ENCODE measurements around the gene EHBP1. TPM values are rescaled to one million over a fixed set of nuclear protein-coding genes. Genes with fewer than 3 reads are reported as not detected.

EHBP1 gene
- total RNA-seq, 4 donors from 2014 or later, result 195 to 367 (median 212) TPM

DNA sequence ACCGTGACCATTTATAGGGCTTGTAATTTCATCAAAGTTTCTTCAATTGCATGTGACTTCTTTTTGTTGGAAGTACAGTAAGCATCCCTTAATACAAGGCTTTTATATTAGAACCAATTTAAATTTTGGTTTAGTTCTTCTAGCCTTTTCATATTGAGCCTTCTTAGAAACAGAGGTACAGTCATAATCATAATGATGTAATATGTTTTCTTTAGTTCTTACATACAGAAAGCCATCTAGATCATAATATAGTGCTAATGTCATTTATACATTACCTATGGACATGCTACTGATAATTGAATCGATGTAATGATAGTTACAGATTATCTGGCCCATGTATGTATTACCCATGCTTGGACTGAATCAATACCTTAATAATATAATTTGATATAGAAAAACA lies 235.2 kb downstream of the EHBP1 start:
- Histone ChIP-seq H3K4me1 (no peaks in the 10 kb centered on the region), H3K36me3 (peaks cover 0 to 43% (median 0%) of the 10 kb centered on the region in 3 donors), H3K9me3 (no peaks in the 10 kb centered on the region), H3K27ac (no peak overlapping the region), H3K4me3 (no peak overlapping the region), H3K27me3 (no peaks in the 10 kb centered on the region)
- TF ChIP-seq, protein P1, sequence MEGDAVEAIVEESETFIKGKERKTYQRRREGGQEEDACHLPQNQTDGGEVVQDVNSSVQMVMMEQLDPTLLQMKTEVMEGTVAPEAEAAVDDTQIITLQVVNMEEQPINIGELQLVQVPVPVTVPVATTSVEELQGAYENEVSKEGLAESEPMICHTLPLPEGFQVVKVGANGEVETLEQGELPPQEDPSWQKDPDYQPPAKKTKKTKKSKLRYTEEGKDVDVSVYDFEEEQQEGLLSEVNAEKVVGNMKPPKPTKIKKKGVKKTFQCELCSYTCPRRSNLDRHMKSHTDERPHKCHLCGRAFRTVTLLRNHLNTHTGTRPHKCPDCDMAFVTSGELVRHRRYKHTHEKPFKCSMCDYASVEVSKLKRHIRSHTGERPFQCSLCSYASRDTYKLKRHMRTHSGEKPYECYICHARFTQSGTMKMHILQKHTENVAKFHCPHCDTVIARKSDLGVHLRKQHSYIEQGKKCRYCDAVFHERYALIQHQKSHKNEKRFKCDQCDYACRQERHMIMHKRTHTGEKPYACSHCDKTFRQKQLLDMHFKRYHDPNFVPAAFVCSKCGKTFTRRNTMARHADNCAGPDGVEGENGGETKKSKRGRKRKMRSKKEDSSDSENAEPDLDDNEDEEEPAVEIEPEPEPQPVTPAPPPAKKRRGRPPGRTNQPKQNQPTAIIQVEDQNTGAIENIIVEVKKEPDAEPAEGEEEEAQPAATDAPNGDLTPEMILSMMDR (IDR thresholded peaks at IDR 0.05), result no peak
- no peak for TF ChIP-seq POLR2A (IDR thresholded peaks at IDR 0.05)
- TF ChIP-seq EP300 (IDR thresholded peaks at IDR 0.05), result no peak
- no peak for DNase-seq (ENCODE audit: low spot score in 2 of 2)
- 80 to 83% methylated on average over 2 of the region's 2 CpGs for WGBS, 2 donors

DNA sequence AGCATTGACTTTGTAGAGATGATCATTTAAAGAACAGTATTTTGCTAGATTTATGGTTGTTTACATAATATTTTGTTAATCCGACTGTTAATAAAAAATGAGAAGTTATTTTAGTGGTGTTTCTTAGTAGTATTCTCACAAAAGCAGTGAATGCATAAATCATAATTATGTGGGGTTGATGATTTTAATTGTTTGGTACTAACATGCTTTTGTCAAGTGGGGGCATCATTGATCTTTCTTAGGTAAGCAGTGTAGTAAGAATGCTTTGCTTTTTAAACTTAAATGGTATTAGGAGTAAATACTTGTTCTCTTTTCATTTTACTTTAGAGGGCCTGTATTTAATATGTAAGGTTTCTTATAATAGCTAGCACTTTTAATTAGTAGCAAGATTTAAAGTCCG lies 235.9 kb downstream of the EHBP1 start:
- H3K4me3 ChIP-seq, result no peak overlapping the region
- WGBS, 2 donors, result 89 to 91% methylated on average over 2 of the region's 2 CpGs
- TF ChIP-seq EP300 (IDR thresholded peaks at IDR 0.05) (no peak), POLR2A (IDR thresholded peaks at IDR 0.05) (no peak)
- TF ChIP-seq, protein P1 (IDR thresholded peaks at IDR 0.05), result no peak
- no peaks in the 10 kb centered on the region for H3K9me3 ChIP-seq
- H3K36me3 ChIP-seq, result peaks cover 0 to 45% (median 0%) of the 10 kb centered on the region in 3 donors
- H3K27me3 ChIP-seq, result no peaks in the 10 kb centered on the region
- no peak for DNase-seq (ENCODE audit: low spot score in 2 of 2)
- no peak overlapping the region for H3K27ac ChIP-seq
- no peaks in the 10 kb centered on the region for H3K4me1 ChIP-seq

DNA sequence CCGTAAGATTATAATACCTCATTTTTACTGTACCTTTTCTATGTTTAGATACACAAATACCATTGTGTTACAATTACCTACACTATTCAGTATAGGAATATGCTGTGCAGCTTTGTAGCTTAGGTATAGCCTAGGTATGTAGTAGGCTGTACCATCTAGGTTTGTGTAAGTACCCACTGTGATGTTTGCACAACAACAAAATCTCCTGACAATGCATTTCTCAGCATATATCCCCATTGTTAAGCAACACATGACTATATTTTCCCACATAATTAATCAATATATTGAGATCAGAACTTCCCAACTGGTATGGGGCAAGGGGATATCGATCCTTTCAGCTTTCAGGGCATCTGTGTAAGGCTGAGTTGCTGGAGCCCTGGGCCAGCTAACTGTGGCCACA lies 238.8 kb downstream of the EHBP1 start:
- Histone ChIP-seq H3K4me1 (no peaks in the 10 kb centered on the region), H3K27me3 (no peaks in the 10 kb centered on the region), H3K27ac (no peak overlapping the region), H3K4me3 (no peak overlapping the region), H3K36me3 (peaks cover 0 to 54% (median 0%) of the 10 kb centered on the region in 3 donors), H3K9me3 (no peaks in the 10 kb centered on the region)
- DNase-seq (ENCODE audit: low spot score in 2 of 2), result no peak
- WGBS, 2 donors, result 98 to 99% methylated on average over 2 of the region's 2 CpGs
- TF ChIP-seq, protein P1 (IDR thresholded peaks at IDR 0.05), result no peak
- TF ChIP-seq POLR2A (IDR thresholded peaks at IDR 0.05) (no peak), EP300 (IDR thresholded peaks at IDR 0.05) (no peak)

DNA sequence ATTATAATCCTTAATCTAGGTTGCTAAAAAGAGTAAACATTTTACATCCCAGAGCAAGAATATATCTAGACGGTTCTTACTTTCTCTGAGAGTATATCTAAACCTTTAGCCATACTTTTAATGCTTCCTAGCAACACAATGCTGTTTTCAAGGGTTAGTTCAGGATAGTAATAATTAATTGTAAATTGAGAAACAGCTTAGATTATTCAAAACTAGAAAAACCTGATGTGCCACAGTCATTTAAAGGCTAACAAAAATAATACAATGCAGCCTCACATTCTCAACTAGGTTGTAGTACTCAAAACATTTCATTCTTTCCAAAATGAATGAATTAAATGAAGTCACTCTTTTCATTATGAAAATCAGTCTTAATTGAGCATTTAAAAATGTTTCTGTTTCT lies 241.9 kb downstream of the EHBP1 start:
- no peak for DNase-seq (ENCODE audit: low spot score in 2 of 2)
- Histone ChIP-seq H3K4me3 (no peak overlapping the region), H3K4me1 (no peaks in the 10 kb centered on the region), H3K27me3 (no peaks in the 10 kb centered on the region), H3K9me3 (no peaks in the 10 kb centered on the region), H3K27ac (no peak overlapping the region), H3K36me3 (peaks cover 0 to 59% (median 0%) of the 10 kb centered on the region in 3 donors)
- TF ChIP-seq POLR2A (IDR thresholded peaks at IDR 0.05), result no peak
- WGBS, 2 donors, result 58 to 65% methylated on average over 1 of the region's 1 CpG

DNA sequence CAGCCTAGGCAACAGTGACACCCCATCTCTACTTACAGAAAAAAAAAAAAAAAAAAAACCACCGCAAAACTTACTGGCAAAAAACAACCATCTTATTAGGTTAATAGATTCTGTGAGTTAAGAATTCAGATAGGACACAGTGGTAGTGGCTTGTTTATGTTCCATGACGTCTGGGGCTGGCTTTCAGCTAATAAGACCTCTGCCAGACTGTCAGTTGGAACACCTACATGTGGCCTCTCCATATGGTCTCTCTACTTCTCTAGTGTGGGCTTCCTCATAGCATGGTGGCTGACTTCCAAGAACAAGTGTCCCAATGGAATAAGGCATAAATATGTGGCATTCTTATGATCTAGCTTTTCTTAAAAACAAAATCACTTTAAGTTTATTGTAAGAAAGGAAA lies 251.1 kb downstream of the EHBP1 start:
- Histone ChIP-seq H3K4me1 (no peaks in the 10 kb centered on the region), H3K27me3 (no peaks in the 10 kb centered on the region), H3K36me3 (peaks cover 0 to 58% (median 0%) of the 10 kb centered on the region in 3 donors), H3K4me3 (no peak overlapping the region), H3K9me3 (no peaks in the 10 kb centered on the region), H3K27ac (no peak overlapping the region)
- no peak for TF ChIP-seq POLR2A (IDR thresholded peaks at IDR 0.05)
- TF ChIP-seq, protein P1 (IDR thresholded peaks at IDR 0.05), result no peak
- TF ChIP-seq EP300 (IDR thresholded peaks at IDR 0.05), result no peak
- 70 to 81% methylated on average over 2 of the region's 2 CpGs for WGBS, 2 donors
- DNase-seq (ENCODE audit: low spot score in 2 of 2), result no peak

DNA sequence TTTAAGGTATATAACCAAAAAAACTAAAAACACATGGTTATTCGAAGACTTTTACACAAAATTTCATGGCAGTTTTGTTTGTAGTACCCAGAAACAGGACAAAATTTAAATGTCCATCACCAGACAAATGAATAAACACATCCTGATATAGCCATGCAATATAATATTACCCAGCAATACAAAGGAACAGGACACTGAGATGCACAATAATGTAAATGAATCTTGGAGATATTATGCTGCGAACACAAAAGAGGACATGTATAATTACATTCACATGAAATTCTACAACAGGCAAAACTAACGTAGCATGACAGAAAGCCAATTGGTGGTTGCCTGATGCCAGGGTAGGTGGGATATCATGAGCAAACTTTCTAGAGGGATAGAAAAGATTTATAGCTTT lies 252.7 kb downstream of the EHBP1 start:
- no peak overlapping the region for H3K4me3 ChIP-seq
- no peaks in the 10 kb centered on the region for H3K4me1 ChIP-seq
- TF ChIP-seq POLR2A (IDR thresholded peaks at IDR 0.05) (no peak), EP300 (IDR thresholded peaks at IDR 0.05) (no peak)
- TF ChIP-seq, protein P1 (IDR thresholded peaks at IDR 0.05), result no peak
- peaks cover 0 to 68% (median 0%) of the 10 kb centered on the region in 3 donors for H3K36me3 ChIP-seq
- no peaks in the 10 kb centered on the region for H3K9me3 ChIP-seq
- WGBS, 2 donors, result 96 to 97% methylated on average over 3 of the region's 3 CpGs
- no peak overlapping the region for H3K27ac ChIP-seq
- H3K27me3 ChIP-seq, result no peaks in the 10 kb centered on the region
- no peak for DNase-seq (ENCODE audit: low spot score in 2 of 2)
